SK-N-SH (cell line): ENCODE results near the gene LETM1. TPM values are rescaled to one million over a fixed set of nuclear protein-coding genes. Genes with fewer than 3 reads are reported as not detected.

Experiments used
- CTCF ChIA-PET: fragments of 300-600, 350-600 bp; formaldehyde crosslinking; extraction: SDS; loops from one replicate; lab custom pipeline; 2021; lab: Yijun Ruan, JAX
- POLR2A ChIA-PET: fragments of 350-600 bp; sonication (Branson Sonifier 250); formaldehyde crosslinking; extraction: SDS; loops from one replicate; lab custom pipeline; 2020; ENCODE audit warnings: antibody characterized with exemption, inconsistent platforms; lab: Yijun Ruan, JAX
- DNase-seq: peaks from one replicate; pipeline ENCODE4 v3.0.0; 2012
- H2AFZ ChIP-seq: fragments of 200-600 bp; sonication (generic); 2 replicates; pipeline ENCODE4 v1.8.1; 2016; ENCODE audit warnings: antibody characterized with exemption, mild to moderate bottlenecking, low read depth
- H3F3A ChIP-seq: fragments of 200-600 bp; sonication (generic); replicated peaks from 2 replicates; pipeline ENCODE3; 2016; ENCODE audit warnings: antibody characterized with exemption, mild to moderate bottlenecking; ENCODE audit not compliant: insufficient read depth
- H3K27ac ChIP-seq, 2 experiments: fragments of 200-500 bp in 1 of 2; fragments of 200-600 bp in 1 of 2; sonication (Bioruptor generic) in 1 of 2; sonication (generic), shearing (Covaris generic) in 1 of 2; 2 replicates each; pipeline versions ENCODE4 v1.5.1 to v1.6.1; 2014 to 2016; ENCODE audit warnings: low read depth in 2 of 2, inconsistent platforms in 1 of 2, low read length in 1 of 2, mild to moderate bottlenecking in 1 of 2, mixed read lengths in 1 of 2
- H3K27me3 ChIP-seq: fragments of 200-600 bp; sonication (generic), shearing (Covaris generic); 2 replicates; pipeline ENCODE4 v1.6.1; 2016; ENCODE audit warnings: mixed run types; ENCODE audit not compliant: insufficient read depth
- H3K36me3 ChIP-seq, 2 experiments: fragments of 200-500 bp in 1 of 2; fragments of 200-600 bp in 1 of 2; sonication (Bioruptor generic) in 1 of 2; sonication (generic) in 1 of 2; replicated peaks in 1 of 2; 2 replicates each; pipeline versions ENCODE3 to v1.5.1; 2014 to 2016; ENCODE audit warnings: low read length in 1 of 2, mild to moderate bottlenecking in 1 of 2; ENCODE audit not compliant: insufficient read depth in 2 of 2, control insufficient read depth in 1 of 2
- H3K4me1 ChIP-seq, 2 experiments: fragments of 200-500 bp in 1 of 2; fragments of 200-600 bp in 1 of 2; sonication (Bioruptor generic) in 1 of 2; sonication (generic), shearing (Covaris generic) in 1 of 2; 2 replicates each; pipeline versions ENCODE4 v1.5.1 to v1.6.1; 2014 to 2016; ENCODE audit warnings: low read depth in 1 of 2, low read length in 1 of 2, mixed run types in 1 of 2; ENCODE audit not compliant: insufficient read depth in 2 of 2, control insufficient read depth in 1 of 2
- H3K4me2 ChIP-seq: fragments of 200-600 bp; sonication (generic), shearing (Covaris generic); 2 replicates; pipeline ENCODE4 v1.6.1; 2017; ENCODE audit warnings: mixed run types
- H3K4me3 ChIP-seq, 2 experiments: fragments of 200-500 bp in 1 of 2; fragments of 200-600 bp in 1 of 2; sonication (Bioruptor generic) in 1 of 2; sonication (generic), shearing (Covaris generic) in 1 of 2; 2 replicates each; pipeline versions ENCODE4 v1.5.1 to v1.8.1; 2014 to 2016; ENCODE audit warnings: low read depth in 2 of 2, inconsistent platforms in 1 of 2, low read length in 1 of 2, mild to moderate bottlenecking in 1 of 2, mixed read lengths in 1 of 2, moderate library complexity in 1 of 2
- H3K79me2 ChIP-seq: fragments of 200-600 bp; sonication (generic); 2 replicates; pipeline ENCODE4 v1.8.1; 2017; ENCODE audit warnings: mild to moderate bottlenecking; ENCODE audit not compliant: insufficient read depth
- H3K9ac ChIP-seq: fragments of 200-600 bp; sonication (generic); 2 replicates; pipeline ENCODE4 v1.6.1; 2017; ENCODE audit warnings: mixed run types
- H3K9me2 ChIP-seq: fragments of 200-600 bp; sonication (generic); 2 replicates; pipeline ENCODE4 v1.6.1; 2017; ENCODE audit warnings: mixed run types
- H3K9me3 ChIP-seq: fragments of 200-600 bp; sonication (generic); 2 replicates; pipeline ENCODE4 v1.6.1; 2017; ENCODE audit warnings: mixed run types, mild to moderate bottlenecking, moderate library complexity
- H4K20me1 ChIP-seq: fragments of 200-600 bp; sonication (generic); 2 replicates; pipeline ENCODE4 v1.6.1; 2017; ENCODE audit warnings: mild to moderate bottlenecking, mixed run types; ENCODE audit not compliant: insufficient read depth
- CHD2 ChIP-seq: fragments of 150-350 bp; IDR thresholded peaks from 2 replicates; pipeline ENCODE4 v1.6.1; 2018; ENCODE audit warnings: low read length; ENCODE audit not compliant: partially characterized antibody
- EP300 ChIP-seq, 2 experiments: IDR thresholded peaks; 2 replicates each; pipeline versions ENCODE4 v1.4.0 to v1.6.1; 2012; ENCODE audit warnings: borderline replicate concordance in 1 of 2, low read depth in 1 of 2, low read length in 1 of 2
- EZH2phosphoT487 ChIP-seq: fragments of 200-600 bp; sonication (generic); IDR thresholded peaks from 2 replicates; pipeline ENCODE4 v1.6.1; 2017; ENCODE audit warnings: low read depth, mixed run types, mild to moderate bottlenecking, antibody characterized with exemption, moderate library complexity, borderline replicate concordance
- FOXM1 ChIP-seq: IDR thresholded peaks from 2 replicates; pipeline ENCODE4 v1.4.0; 2012; ENCODE audit warnings: low read depth, mild to moderate bottlenecking
- JUND ChIP-seq: IDR thresholded peaks from 2 replicates; pipeline ENCODE4 v1.4.0; 2012
- MAX ChIP-seq: IDR thresholded peaks from 2 replicates; pipeline ENCODE4 v1.4.0; 2012; ENCODE audit warnings: low read depth
- NFIC ChIP-seq: IDR thresholded peaks from 2 replicates; pipeline ENCODE4 v1.4.0; 2012; ENCODE audit warnings: borderline replicate concordance
- POLR2AphosphoS5 ChIP-seq: IDR thresholded peaks from 2 replicates; pipeline ENCODE4 v1.6.1; 2012; ENCODE audit warnings: low read depth, low read length
- TEAD4 ChIP-seq: IDR thresholded peaks from 2 replicates; pipeline ENCODE4 v1.4.0; 2012; ENCODE audit warnings: mild to moderate bottlenecking, borderline replicate concordance; ENCODE audit not compliant: insufficient read depth
- YY1 ChIP-seq: IDR thresholded peaks from 2 replicates; pipeline ENCODE4 v1.4.0; 2012; ENCODE audit warnings: low read depth, mild to moderate bottlenecking
- ZBTB33 ChIP-seq: IDR thresholded peaks from 2 replicates; pipeline ENCODE4 v1.4.0; 2012; ENCODE audit warnings: low read depth, borderline replicate concordance
- WGBS: methylation state at CpG from one replicate; pipeline ENCODE4 v1.1.6; 2017; ENCODE audit warnings: low lambda C conversion rate; 5-methylcytosine and 5-hydroxymethylcytosine counted together
- polyA plus RNA-seq, 3 experiments: library from polyadenylated mRNA; depleted of rRNA; stranded (reverse); fragments of >200 nt; gene quantifications; 2 replicates each; pipeline ENCODE4 v1.2.3, GENCODE V29; 2012
- TF ChIP-seq, protein P1 (sequence below): fragments of 200-600 bp; sonication (generic); IDR thresholded peaks from 2 replicates; pipeline ENCODE4 v1.6.1; 2017; ENCODE audit warnings: antibody characterized with exemption, mild to moderate bottlenecking, moderate library complexity

Gene LETM1
- polyA plus RNA-seq, 1 of the 3 experiments (the other 2 are of a cell fraction), result 25.8 TPM

DNA sequence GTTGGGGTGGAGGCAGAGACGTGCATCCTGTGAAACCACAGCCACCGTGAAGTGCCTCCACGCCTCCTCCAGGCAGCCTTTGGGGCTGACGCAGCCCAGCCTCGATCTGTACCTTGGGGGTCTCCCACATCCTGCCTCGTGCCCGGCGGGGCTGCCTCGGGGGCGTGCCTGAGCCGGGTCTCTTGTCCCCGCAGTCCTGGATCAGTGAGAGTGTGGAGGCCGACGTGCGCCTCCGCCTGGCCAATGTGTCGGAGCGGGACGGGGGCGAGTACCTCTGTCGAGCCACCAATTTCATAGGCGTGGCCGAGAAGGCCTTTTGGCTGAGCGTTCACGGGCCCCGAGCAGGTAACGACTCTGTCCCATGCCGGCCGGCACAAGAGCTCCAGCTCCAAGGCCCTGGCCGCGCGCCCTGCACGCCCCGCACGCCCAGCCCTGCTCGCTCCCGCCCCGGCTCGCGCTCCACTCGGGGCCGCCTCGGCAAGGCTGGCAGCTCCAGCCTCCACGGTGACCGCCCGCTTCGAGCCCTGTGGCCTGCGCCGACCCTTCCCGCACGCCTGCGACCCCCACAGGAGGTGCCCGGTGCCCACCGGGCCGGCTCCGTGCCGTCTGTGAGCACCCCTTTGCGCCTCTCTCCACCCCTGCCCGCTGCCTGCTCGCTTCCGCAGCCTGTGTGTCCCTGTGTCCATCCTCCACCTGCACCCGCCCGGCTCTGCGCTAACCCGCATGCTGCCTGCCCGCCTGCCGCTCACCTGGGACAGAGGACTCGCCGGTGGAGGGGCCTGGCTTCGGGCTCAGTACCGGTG lies 53.0 kb downstream of the LETM1 start (continued):
- TF ChIP-seq EP300 (IDR thresholded peaks at IDR 0.05; ENCODE audit: borderline replicate concordance in 1 of 2, low read depth in 1 of 2, low read length in 1 of 2), result no peak
- no peak for TF ChIP-seq NFIC
- TF ChIP-seq YY1, result no peak
- no peak for TF ChIP-seq EZH2phosphoT487
- no peak for TF ChIP-seq CHD2

DNA sequence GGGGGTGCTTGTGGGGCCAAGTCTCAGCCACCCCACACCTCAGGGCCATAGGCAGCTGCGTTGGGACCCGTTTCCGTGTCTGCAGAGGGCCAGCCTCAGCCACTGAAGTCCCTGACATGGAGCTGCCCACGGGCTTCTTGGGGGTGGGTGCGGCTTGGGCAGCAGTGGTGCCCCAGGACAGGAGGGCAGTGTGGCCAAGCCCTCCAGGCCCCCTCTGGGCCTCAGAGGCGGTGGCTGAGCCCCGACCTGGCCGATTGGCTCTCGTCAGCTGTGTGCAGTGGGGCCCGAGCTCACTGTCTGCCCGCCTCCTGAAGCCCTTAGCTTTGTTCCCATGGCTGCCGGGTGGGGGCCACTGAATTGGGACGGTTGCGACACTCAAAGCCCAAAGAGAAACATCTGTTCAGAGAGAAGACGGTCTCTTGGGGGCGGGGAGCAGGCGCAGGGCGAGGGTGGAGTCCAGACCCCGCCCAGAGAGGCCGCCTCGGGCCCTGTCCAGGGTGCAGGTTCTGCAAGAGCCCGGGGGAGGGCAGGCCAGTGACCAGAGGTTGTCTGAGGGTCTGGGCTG lies 53.7 kb downstream of the LETM1 start:
- H3K9me2 ChIP-seq, result no peaks in the 10 kb centered on the region
- POLR2A ChIA-PET, result no interaction called here
- WGBS, result 85% methylated on average over 11 of the region's 22 CpGs
- no peaks in the 10 kb centered on the region for H3K27me3 ChIP-seq
- no peak overlapping the region for H3K27ac ChIP-seq
- TF ChIP-seq, protein P1, sequence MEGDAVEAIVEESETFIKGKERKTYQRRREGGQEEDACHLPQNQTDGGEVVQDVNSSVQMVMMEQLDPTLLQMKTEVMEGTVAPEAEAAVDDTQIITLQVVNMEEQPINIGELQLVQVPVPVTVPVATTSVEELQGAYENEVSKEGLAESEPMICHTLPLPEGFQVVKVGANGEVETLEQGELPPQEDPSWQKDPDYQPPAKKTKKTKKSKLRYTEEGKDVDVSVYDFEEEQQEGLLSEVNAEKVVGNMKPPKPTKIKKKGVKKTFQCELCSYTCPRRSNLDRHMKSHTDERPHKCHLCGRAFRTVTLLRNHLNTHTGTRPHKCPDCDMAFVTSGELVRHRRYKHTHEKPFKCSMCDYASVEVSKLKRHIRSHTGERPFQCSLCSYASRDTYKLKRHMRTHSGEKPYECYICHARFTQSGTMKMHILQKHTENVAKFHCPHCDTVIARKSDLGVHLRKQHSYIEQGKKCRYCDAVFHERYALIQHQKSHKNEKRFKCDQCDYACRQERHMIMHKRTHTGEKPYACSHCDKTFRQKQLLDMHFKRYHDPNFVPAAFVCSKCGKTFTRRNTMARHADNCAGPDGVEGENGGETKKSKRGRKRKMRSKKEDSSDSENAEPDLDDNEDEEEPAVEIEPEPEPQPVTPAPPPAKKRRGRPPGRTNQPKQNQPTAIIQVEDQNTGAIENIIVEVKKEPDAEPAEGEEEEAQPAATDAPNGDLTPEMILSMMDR, result no peak
- TF ChIP-seq FOXM1 (no peak), JUND (no peak), TEAD4 (no peak), NFIC (no peak), ZBTB33 (no peak), POLR2AphosphoS5 (no peak), CHD2 (no peak), MAX (no peak)
- CTCF ChIA-PET, result no interaction called here
- H3K4me3 ChIP-seq, result no peak overlapping the region
- H3K79me2 ChIP-seq, result no peaks in the 10 kb centered on the region
- no peaks in the 10 kb centered on the region for H4K20me1 ChIP-seq
- H3F3A ChIP-seq, result no peaks in the 10 kb centered on the region
- no peak overlapping the region for H3K9ac ChIP-seq
- no peak overlapping the region for H3K4me2 ChIP-seq
- no peak overlapping the region for H2AFZ ChIP-seq
- DNase-seq, result no peak
- no peaks in the 10 kb centered on the region for H3K36me3 ChIP-seq
- H3K4me1 ChIP-seq, result no peaks in the 10 kb centered on the region
- no peaks in the 10 kb centered on the region for H3K9me3 ChIP-seq
